Measurements from ENCODE around the gene PROZ. TPM values are rescaled to one million over a fixed set of nuclear protein-coding genes. Genes with fewer than 3 reads are reported as not detected.

Gene PROZ
- total and polyA plus RNA-seq, 2 of the 13 experiments (the other 11 are each of a cell fraction or from before 2014, with no cell fraction given): 5.6 to 22.5 TPM

- TF ChIP-seq ZNF335 (CRISPR knock-in tag; IDR thresholded peaks at IDR 0.05): no peak
- TF ChIP-seq KDM2A (CRISPR knock-in tag; IDR thresholded peaks at IDR 0.05; ENCODE audit: borderline replicate concordance, low read depth): peak; percentile 69; the same call in 1 of the 2 replicates
- peak; percentile 24; the same call in 1 of the 2 replicates for TF ChIP-seq BCL3 (CRISPR knock-in tag; IDR thresholded peaks at IDR 0.05)
- TF ChIP-seq ZNF780A (CRISPR knock-in tag; IDR thresholded peaks at IDR 0.05): 0 out of 2 replicates have a peak, but pooled peaks have one; percentile 24
- TF ChIP-seq ZNF850 (CRISPR knock-in tag; conservative IDR thresholded peaks at IDR 0.05): no peak
- peak; percentile 59 for TF ChIP-seq SALL1 (CRISPR knock-in tag; IDR thresholded peaks at IDR 0.05)
- TF ChIP-seq DRAP1 (CRISPR knock-in tag; IDR thresholded peaks at IDR 0.05): no peak
- peak; percentile 93 for TF ChIP-seq UBTF (CRISPR knock-in tag; IDR thresholded peaks at IDR 0.05)
- peak; percentile 69 for TF ChIP-seq ZNF280D (CRISPR knock-in tag; IDR thresholded peaks at IDR 0.05)
- peak; percentile 68; the same call in 1 of the 2 replicates for TF ChIP-seq THAP7 (CRISPR knock-in tag; IDR thresholded peaks at IDR 0.05)
- no peak for TF ChIP-seq ZFAT (CRISPR knock-in tag; conservative IDR thresholded peaks at IDR 0.05)
- peak; percentile 46 for TF ChIP-seq TAF15 (IDR thresholded peaks at IDR 0.05; ENCODE audit: low read depth, low read length, poor library complexity, severe bottlenecking)
- peak; percentile 37; the same call in 1 of the 2 replicates for TF ChIP-seq ZNF563 (CRISPR knock-in tag; IDR thresholded peaks at IDR 0.05)
- 0 out of 2 replicates have a peak, but pooled peaks have one; percentile 15 for TF ChIP-seq THAP11 (CRISPR knock-in tag; IDR thresholded peaks at IDR 0.05)
- TF ChIP-seq HNF4A (CRISPR knock-in tag; IDR thresholded peaks at IDR 0.05): no peak
- TF ChIP-seq AGO2 (optimal IDR thresholded peaks at IDR 0.05; ENCODE audit: low read depth, low read length): peak; percentile 97
- TF ChIP-seq PTBP1 (IDR thresholded peaks at IDR 0.05; ENCODE audit: low read depth, low read length, poor library complexity, severe bottlenecking): no peak
- peak in 1 of 2 experiments; percentile 42; a peak in 2 of 4 replicates for TF ChIP-seq POLR2A (IDR thresholded peaks at IDR 0.05; ENCODE audit: insufficient read depth in 1 of 2, low read depth in 2 of 2, low read length in 2 of 2)
- TF ChIP-seq ZNF510 (CRISPR knock-in tag; IDR thresholded peaks at IDR 0.05; ENCODE audit: low read depth): 0 out of 2 replicates have a peak, but pooled peaks have one; percentile 54
- 0 out of 2 replicates have a peak, but pooled peaks have one; percentile 15 for TF ChIP-seq ZNF841 (CRISPR knock-in tag; IDR thresholded peaks at IDR 0.05; ENCODE audit: borderline replicate concordance)
- TF ChIP-seq CENPT (CRISPR knock-in tag; IDR thresholded peaks at IDR 0.05; ENCODE audit: low read depth): peak; percentile 83
Measured at GRCh38 chr13:113152984-113153809, 5.3 kb upstream of the PROZ start (continued).

Data from HepG2 (cell line).